Measurements from ENCODE around the gene UNC79.

GRCh38 chr14:93398491-93398890, 32.2 kb upstream of the UNC79 start:
- TF ChIP-seq CTCF (IDR thresholded peaks at IDR 0.05; ENCODE audit: low read length): no peak
- TF ChIP-seq EZH2 (IDR thresholded peaks at IDR 0.05; ENCODE audit: borderline replicate concordance, low read length): no peak

All from OCI-LY1 (cell line).